ENCODE measurements around the gene AMN1. TPM values are rescaled to one million over a fixed set of nuclear protein-coding genes. Genes with fewer than 3 reads are reported as not detected.
A peak's percentile ranks its signal among the peaks of the same experiment; 100 is the strongest.

AMN1 gene
- 1 to 10 TPM; 1.9 to 6.7 (median 5.7) TPM for total RNA-seq

- Histone ChIP-seq H3K4me3 (peak within 1 kb of the TSS; percentile 54 to 82 (median 70)), H3K27me3 (no peaks in the 10 kb centered on the region), H3K27ac (peak within 1 kb of the TSS; percentile 95 to 98 (median 97)), H3K4me1 (peaks cover 9 to 63% (median 21%) of the 10 kb centered on the region in 3 donors), H3K36me3 (no peaks in the 10 kb centered on the region), H3K9me3 (peaks cover 0 to 17% (median 0%) of the 10 kb centered on the region in 3 donors)
- peak in 4 of 6 experiments; percentile 22 to 36 (median 28) for TF ChIP-seq CTCF (IDR thresholded peaks at IDR 0.05)
- peak in 2 of 4 donors; percentile 55 to 78 for TF ChIP-seq POLR2A (IDR thresholded peaks at IDR 0.05)
- intact Hi-C loops (cut with DNase I): no loop called here
- WGBS, 2 donors: 3 to 5% methylated on average over 13 to 17 of the region's 59 CpGs
- peak; percentile 96 for DNase-seq
These were observed at the start of gene AMN1 for GRCh38 chr12:31728917-31729640. Gene AMN1, minus strand, starts transcription at chr12:31729021. Its CDS starts 13 bp downstream, at chr12:31729008.

DNA sequence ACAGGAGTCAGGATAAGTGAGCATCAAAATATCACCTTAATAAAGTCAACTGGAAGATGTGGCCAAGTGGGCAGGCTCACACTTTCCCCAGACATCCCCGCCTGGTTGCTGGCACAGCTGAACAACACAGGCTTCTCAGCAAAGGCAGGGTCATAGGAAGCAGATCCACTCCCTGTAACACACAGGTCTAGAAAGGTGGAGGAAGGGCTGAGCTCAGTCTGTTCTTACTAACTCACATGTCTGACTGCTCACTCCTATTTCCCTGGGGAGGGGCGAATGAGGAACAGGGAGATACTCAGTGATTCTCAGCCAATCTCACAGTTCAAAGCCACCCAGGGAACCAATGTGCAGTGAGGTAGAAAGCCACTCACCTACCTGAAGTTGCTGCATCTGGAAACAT lies 45.0 kb upstream of the AMN1 start:
- DNase-seq: no peak
- WGBS, 2 donors: 43 to 66% methylated on average over 2 of the region's 2 CpGs
- H3K36me3 ChIP-seq: no peaks in the 10 kb centered on the region
- H3K4me1 ChIP-seq: peaks cover 0 to 8% (median 0%) of the 10 kb centered on the region in 3 donors
- no peak overlapping the region for H3K4me3 ChIP-seq
- no peak for TF ChIP-seq POLR2A (IDR thresholded peaks at IDR 0.05)
- no peak for TF ChIP-seq CTCF (IDR thresholded peaks at IDR 0.05)
- no peak overlapping the region for H3K27ac ChIP-seq
- no peaks in the 10 kb centered on the region for H3K27me3 ChIP-seq
- no peaks in the 10 kb centered on the region for H3K9me3 ChIP-seq
- intact Hi-C loops (cut with DNase I): no loop called here

GRCh38 chr12:31773223-31773750 lies 44.5 kb upstream of the AMN1 start:
- Histone ChIP-seq H3K27ac (no peak overlapping the region), H3K36me3 (no peaks in the 10 kb centered on the region), H3K4me1 (peaks cover 0 to 8% (median 0%) of the 10 kb centered on the region in 3 donors), H3K9me3 (no peaks in the 10 kb centered on the region), H3K4me3 (no peak overlapping the region), H3K27me3 (no peaks in the 10 kb centered on the region)
- intact Hi-C loops (cut with DNase I): no loop called here
- TF ChIP-seq CTCF (IDR thresholded peaks at IDR 0.05) (no peak), POLR2A (IDR thresholded peaks at IDR 0.05) (no peak)
- WGBS, 2 donors: 38 to 40% methylated on average over 1 to 2 of the region's 2 CpGs
- no peak for DNase-seq

- WGBS, 2 donors: 66 to 94% methylated on average over 5 of the region's 5 CpGs
- Histone ChIP-seq H3K9me3 (no peaks in the 10 kb centered on the region), H3K27ac (no peak overlapping the region), H3K36me3 (no peaks in the 10 kb centered on the region), H3K4me1 (peaks cover 0 to 8% (median 0%) of the 10 kb centered on the region in 3 donors), H3K4me3 (no peak overlapping the region), H3K27me3 (no peaks in the 10 kb centered on the region)
- TF ChIP-seq POLR2A (IDR thresholded peaks at IDR 0.05) (no peak), CTCF (IDR thresholded peaks at IDR 0.05) (no peak)
- intact Hi-C loops (cut with DNase I): no loop called here
- DNase-seq: no peak
These were observed 43.9 kb upstream of the AMN1 start for GRCh38 chr12:31772685-31773222.

GRCh38 chr12:31772186-31772585 lies 43.4 kb upstream of the AMN1 start:
- Histone ChIP-seq H3K27ac (no peak overlapping the region), H3K4me1 (peaks cover 0 to 8% (median 0%) of the 10 kb centered on the region in 3 donors), H3K4me3 (no peak overlapping the region), H3K9me3 (no peaks in the 10 kb centered on the region), H3K27me3 (no peaks in the 10 kb centered on the region), H3K36me3 (no peaks in the 10 kb centered on the region)
- no peak for TF ChIP-seq POLR2A (IDR thresholded peaks at IDR 0.05)
- TF ChIP-seq CTCF (IDR thresholded peaks at IDR 0.05): no peak
- DNase-seq: no peak
- intact Hi-C loops (cut with DNase I): no loop called here
- WGBS, 2 donors: 77% methylated on average over 4 of the region's 4 CpGs
